HG03457 (cell line): ENCODE results near the gene TM4SF5.

Experiments
- ATAC-seq: cut with Tn5 transposase; IDR thresholded peaks from one replicate; pipeline ENCODE4 v1.9.1; 2021; ENCODE audit warnings: moderate number of reproducible peaks; ENCODE audit not compliant: unreplicated experiment

The TM4SF5 gene

DNA sequence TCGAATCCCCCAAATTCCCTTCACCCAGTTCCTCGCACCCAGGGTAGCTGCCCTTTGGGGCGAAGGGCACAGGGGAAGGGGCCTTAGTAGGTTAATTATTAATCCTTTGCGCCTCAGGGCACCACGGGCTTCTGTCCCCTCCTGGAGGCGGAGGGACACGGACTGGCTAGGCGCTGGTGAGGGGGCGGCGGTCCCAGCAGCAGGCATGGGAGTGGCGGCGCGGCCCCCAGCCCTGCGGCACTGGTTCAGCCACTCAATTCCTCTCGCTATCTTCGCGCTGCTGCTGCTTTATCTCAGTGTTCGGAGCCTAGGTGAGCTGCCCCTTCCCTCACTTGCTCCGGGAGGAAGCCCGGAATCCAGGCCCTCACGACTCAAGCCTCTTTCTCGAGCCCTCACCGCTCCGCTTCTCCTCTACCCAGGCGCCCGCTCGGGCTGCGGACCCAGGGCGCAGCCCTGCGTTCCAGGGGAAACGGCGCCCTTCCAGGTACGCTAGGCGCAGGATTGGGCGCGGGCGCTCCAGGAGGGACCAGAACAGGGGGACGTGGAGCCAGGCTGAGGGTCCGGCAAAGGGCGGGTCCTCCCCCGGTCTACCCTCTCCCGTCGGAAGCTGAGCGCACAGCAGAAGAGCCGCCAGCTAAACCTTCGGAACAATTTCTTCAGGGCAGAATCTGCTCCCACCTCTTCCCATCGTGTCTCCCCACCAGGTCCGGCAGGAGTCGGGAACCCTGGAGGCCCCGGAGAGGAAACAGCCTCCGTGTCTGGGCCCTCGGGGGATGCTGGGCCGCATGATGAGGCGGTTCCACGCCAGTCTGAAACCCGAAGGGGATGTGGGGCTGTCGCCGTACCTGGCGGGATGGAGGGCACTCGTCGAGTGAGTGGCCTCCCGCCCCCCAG, 17.4 kb downstream of the TM4SF5 start, which contains the start of gene GLTPD2:
GLTPD2 (plus strand) TSS at position 158 of the 894 bp plus-strand sequence; CDS start at position 206, 48 bp downstream.
- ATAC-seq, result peak; percentile 12

DNA sequence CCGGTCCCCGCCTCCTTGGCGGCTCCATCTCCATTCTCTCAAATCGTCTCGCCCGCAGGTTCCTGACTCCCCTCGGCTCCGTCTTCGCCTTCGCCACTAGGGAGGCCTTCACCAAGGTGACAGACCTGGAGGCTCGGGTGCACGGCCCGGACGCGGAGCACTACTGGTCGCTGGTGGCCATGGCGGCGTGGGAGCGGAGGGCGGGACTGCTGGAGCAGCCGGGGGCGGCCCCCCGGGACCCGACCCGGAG, 17.9 kb downstream of the TM4SF5 start:
- no peak for ATAC-seq

DNA sequence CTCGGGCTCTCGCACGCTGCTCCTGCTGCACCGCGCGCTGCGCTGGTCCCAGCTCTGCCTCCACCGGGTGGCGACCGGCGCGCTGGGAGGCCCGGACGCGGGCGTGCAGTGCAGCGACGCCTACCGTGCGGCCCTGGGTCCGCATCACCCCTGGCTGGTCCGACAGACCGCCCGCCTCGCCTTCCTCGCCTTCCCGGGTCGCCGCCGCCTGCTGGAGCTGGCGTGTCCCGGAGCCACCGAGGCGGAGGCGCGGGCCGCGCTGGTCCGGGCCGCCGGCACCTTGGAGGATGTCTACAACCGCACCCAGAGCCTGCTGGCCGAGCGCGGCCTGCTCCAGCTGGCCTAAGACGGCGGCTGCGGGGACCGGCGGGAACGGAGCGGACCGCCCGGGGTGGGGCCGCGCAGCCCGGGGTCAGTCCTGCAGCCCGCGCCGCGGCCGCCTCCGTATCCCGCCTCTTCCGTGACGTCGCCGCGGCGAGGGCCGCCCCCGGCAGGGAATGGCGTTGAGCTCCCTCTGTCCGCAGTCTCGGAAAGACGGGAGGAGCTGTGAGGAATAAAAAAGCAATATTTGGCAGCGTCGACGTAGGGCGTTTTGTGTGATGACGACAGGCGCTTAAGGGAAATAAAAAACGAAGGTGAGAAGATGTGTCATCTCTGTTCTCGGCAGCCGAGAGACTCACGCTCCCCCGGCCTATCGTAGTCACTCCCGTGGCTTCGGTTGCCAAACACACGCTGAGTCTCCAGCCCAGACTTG, 18.4 kb downstream of the TM4SF5 start:
- ATAC-seq, result peak; percentile 70

DNA sequence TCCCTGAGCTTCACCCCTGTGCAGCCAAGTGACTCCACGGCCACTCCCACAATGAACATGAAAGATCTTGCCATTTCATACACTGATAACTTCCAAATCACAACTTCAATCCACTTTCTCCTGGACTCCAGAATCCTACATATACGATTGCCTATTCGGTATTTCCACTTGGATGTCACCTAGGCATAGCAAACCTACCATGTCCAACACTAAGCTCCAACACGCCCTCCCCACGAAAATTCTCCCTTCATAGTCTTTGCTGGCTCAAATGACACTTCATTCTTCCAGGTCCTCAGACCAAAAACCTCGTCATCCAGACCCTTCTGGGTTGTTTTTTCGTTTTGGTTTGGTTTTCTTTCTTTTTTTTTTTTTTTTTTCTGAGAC, 19.0 kb downstream of the TM4SF5 start:
- ATAC-seq, result no peak

DNA sequence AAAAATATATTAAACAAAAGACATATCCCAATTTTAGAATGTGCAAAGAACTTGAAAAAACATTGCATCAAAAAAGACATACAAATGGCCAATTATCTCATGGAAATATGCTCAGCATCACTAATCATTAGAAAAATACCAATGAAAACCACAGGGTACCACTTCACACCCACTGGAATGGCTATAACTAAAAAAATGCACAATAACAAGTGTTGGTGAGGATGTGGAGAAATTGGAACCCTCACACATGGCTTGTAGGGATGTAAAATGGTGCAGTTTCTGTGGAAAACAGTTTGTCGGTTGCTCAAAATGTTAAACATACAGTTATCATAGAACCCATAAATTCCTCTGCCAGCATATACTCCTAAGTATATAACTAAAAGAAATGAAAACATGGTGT, 23.5 kb downstream of the TM4SF5 start:
- no peak for ATAC-seq

DNA sequence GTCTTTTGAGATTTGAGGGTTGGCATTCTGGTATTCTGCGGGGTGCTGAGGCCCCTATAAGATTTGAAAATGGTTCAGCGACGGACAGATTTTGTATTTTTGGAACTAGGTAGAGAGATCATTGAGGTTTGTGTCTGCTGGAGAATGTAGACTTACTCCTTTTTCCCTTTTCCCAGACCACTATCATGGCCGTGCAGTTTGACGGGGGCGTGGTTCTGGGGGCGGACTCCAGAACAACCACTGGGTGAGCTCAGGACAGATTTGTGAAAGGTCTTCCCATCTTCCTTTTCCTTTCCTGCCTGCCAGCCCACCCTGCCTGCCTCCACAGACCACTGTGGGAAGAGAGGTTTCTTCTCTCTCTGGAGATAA, 24.9 kb downstream of the TM4SF5 start:
- ATAC-seq, result no peak

DNA sequence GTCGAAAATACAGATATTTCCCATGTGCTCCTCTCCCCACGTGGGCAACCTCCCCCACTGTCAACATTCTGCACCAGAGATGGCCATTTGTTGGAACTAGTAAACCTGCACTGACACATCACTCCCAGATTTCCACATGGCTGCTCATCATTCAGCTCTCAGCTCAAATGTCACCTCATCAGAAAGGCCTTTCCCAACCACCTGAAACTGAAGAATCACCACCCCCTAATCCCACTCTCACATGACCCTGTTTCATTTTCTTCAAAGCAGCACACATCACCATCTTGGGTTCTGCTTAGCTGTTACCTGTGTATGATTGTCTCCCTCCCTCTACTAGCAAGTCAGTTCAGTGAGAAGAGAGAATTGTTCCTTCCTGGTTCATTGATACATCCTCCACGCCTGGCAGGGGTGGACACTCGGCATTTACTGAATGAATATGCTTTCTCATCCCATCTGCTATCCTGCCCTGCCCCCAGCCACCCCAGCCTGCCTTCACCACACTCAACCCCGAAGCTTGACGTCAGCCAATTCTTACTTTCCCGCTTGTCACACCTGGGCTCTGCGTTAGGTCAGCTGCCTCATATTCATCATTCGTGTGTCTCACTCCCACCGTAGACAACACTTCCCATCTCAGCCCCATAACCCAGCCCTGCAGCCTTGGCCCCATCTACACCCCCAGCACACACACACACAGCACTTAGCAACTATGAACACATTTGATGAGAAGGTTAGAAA, 28.9 kb downstream of the TM4SF5 start:
- ATAC-seq, result no peak

DNA sequence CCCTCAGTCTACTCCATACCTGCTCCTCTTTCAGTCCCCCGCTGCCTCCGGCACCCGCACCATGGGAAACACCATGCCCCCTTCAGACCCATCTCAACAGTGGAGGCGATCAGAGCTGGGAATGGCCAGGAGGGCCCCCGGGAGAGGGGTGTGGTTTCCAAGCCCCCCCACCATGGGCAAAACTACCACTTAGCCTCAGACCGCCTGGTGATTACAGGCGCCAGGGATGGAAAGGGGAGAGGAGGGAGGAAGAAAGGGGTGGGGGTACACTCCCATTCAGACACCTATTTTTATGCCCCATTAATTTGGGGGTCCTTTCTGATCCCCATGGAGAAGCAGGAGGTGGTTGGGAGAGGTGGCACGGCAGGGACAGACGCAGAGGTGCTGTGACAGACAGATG, 30.5 kb downstream of the TM4SF5 start, which contains the start of gene C17orf114:
C17orf114 (minus strand) TSS at position 101 of the 400 bp plus-strand sequence.
- ATAC-seq, result no peak

DNA sequence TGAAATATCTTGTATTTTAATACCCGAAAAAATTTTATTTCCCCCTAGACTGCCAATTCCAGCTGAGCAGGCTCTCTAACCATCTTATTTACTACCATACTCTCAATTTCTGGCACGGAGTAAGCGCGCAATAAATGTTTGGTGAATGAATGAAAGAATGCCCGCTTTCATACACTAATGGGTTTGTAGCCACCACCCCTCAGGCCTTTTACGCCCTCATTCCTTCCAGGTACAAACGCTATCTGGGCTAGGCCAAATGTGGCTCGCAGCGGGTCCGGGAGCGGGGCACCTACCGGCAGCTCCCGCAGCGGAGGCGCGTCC, 34.7 kb downstream of the TM4SF5 start:
- no peak for ATAC-seq

DNA sequence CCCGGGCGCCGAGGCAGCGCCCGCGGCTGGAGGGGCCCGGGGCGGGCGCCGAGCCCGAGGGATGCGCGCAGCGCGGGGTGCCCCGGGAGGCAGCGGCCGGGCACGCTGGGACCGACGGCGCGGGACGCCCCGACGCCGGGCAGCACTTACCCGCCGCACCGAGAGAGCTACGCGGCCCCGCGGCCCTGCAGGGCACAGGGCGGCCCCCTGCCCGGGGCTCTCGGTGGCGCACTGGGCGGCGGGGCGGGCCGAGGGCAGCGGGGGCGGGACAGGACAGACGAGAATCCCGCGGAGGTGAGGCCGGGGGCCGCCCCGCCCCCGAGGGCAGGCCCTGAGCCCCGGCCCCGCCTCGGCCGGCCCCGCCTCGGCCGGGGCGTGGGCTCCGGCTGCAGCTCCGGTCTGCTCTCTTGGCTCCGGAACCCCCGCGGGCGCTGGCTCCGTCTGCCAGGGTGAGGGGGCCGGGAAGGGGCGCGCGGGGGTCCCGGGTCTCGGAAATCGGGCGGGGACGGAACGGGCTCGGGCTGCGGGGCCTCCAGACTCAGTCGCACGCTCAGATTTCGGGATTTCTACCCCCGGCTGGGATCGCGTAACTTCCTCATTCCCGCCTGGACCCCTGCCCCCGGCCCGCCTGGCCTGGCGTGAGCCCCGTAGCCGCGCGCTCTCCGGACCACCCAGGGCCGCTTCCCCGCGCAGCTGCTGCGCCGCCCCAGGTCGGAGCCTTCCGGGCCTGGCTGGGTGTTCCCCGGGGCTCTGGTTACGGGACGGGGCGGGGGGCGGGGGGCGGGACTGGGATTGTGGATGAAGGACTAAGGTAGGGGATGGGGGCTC, 35.3 kb downstream of the TM4SF5 start, which contains the start of gene PLD2:
PLD2 (plus strand) TSS at position 376 of the 828 bp plus-strand sequence. CDS start 621 bp downstream, outside the sequence.
- peak; percentile 67 for ATAC-seq

DNA sequence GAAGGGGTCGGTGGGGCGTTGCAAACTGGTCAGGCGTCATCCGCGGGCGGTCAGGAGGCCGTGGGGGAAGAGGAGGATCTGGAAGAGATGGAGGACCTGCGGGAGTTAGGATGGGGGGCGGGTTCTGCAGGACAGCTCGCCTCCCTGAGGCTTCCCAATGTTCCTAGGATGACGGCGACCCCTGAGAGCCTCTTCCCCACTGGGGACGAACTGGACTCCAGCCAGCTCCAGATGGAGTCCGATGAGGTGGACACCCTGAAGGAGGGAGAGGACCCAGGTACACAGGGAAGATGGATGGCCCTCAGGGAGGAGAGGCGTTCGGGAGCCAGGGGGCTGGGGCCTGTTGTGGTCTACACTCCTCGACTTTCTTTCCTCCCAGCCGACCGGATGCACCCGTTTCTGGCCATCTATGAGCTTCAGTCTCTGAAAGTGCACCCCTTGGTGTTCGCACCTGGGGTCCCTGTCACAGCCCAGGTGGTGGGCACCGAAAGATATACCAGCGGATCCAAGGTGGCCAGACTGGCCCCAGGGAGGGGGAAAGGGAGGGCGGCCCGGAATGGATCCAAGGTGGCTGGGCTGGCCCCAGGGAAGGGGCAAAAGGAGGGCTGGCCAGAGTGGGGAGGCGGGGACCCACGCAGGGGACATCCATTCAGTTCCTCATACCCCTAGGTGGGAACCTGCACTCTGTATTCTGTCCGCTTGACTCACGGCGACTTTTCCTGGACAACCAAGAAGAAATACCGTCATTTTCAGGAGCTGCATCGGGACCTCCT, 36.1 kb downstream of the TM4SF5 start:
- ATAC-seq, result no peak

DNA sequence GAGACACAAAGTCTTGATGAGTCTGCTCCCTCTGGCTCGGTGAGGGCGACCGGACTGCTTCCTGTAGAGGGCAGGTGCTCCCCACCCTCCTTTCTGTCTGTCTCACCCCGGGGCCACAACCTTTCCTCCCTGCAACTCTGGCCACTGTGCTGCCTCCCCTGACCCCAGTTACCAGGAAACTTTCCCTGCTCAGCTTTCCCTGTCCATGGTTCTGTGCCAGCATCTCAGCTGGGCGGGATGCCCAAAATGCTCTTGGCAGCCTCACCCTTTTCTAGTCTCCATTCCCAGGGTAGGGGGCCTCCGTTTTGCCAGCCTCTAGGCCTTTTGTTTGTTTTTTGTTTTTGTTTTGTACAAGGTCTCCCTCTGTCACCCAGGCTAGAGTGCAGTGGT, 36.7 kb downstream of the TM4SF5 start:
- ATAC-seq, result no peak

DNA sequence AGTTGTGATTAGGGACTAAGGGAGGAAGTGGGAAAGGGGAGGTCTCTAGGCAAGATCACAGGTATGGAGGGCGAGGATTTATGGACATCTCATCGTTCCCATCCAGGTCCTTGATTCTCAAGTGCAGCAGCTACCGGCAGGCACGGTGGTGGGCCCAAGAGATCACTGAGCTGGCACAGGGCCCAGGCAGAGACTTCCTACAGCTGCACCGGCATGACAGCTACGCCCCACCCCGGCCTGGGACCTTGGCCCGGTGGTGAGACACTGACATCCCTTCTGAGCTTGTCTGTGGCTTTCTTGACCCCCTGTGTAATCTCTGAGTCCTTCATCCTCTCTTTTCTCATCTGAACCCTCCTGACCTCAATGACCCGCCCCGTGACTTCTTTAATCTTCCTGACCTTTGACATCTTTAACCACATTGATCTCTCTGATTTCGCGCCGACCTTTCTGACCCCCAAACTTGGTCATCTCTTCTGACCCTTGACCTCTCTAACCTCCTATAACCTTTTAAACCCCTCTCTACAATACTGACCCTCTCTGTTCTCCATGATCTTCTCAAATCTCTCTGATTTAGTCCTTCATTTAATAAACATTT, 39.1 kb downstream of the TM4SF5 start:
- no peak for ATAC-seq

DNA sequence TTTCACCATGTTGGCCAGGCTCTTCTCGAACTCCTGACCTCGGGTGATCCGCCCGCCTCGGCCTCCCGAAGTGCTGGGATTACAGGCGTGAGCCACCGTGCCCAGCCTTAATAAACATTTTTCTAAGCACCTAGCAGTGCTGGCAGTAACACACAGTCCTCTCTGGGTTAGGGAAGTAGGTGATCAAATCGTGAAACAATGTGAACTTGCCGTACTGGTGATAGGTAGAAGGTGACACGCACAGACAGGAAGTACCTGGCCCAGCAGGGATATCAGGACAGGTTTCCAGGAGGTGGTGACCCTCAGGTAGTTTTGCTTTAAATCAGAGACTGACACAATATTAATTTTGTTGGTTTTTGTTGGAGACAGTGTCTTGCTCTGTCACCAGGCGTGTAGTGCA, 39.8 kb downstream of the TM4SF5 start:
- ATAC-seq, result no peak

DNA sequence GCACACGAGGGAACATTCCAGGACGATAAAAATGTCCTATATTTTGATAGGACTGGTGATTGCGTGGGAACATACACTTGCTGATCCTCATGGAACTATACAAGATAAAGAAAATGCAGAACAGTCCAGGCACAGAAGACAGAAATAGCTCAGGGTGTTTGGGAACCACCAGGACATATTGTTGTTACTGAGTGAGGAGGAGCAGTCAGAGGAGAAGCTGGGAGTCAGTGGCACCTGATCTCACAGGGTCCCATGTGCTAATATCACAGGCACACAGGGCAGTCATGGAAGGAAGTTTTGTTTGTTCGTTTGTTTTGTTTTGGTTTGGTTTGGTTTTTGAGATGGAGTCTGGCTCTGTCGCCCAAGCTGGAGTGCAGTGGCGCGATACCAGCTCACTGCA, 41.0 kb downstream of the TM4SF5 start:
- ATAC-seq, result no peak

DNA sequence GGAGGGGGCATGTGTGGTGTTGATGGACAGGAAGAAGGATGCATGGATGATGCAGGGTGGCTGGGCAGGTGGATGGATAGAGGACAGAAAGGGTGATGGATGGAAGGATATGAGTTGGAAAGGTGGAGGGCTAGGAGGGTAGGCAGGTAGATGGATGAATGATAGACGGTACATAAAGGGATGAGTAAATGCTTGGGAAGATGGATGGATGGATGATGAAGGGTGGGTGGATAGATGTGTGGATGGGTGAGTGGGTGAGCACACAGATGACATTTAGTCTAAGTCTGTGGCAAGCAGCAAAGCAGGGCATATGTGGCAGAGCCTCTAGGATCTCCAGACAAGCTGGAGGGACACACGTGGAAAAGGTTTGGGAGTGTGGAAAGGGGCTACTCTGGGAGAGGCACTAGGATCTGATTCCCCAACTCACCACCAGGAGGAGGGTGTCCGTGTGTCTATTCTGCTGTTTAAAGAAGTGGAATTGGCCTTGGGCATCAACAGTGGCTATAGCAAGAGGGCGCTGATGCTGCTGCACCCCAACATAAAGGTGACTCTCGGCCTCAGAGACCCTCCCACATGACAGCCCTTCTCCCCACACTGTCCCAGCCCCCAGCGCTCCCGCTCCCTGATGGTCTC, 43.5 kb downstream of the TM4SF5 start:
- ATAC-seq, result no peak

DNA sequence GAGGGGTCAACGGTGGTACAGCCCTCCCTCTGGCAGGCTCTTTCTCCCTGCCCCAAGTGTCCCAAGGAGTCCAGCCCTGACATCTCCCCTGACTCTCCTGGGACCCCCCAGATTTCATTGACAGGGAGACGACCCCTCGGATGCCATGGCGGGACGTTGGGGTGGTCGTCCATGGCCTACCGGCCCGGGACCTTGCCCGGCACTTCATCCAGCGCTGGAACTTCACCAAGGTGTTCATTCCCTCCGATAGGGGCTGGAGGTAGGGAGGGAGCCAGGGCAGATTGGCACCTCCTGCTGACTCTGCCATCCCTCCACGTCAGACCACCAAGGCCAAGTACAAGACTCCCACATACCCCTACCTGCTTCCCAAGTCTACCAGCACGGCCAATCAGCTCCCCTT, 45.1 kb downstream of the TM4SF5 start:
- no peak for ATAC-seq

DNA sequence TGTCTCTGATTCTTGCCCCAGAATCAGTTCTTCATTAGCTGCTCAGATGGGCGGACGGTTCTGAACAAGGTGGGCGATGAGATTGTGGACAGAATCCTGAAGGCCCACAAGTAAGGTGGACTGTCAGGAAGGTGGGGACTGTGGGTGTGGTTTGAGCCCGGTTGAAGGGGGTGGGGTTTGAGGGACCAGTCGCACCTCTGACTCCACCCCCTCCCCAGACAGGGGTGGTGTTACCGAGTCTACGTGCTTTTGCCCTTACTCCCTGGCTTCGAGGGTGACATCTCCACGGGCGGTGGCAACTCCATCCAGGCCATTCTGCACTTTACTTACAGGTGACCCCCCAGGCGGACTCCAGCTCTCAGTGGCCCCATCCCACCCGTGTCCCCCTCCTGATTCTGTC, 46.6 kb downstream of the TM4SF5 start:
- ATAC-seq, result no peak

DNA sequence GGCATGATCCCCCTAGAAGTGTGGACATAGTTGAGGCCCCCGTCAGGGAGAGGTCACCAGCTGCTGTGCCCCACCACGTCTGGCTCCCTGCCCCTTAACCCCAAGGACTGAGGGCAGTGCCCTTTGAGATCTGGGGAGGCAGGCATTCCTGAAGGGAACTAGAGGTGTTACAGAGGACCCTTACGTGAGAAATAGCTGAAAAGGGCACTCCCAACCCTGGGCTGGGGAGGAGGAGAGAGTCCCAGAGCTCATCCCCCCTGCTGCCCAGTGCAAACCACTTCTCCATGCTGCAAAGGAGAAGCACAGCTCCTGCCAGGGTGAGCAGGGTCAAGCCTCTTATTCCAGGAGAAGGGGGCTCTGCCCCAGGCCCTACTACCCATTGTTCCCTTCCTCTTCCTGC, 51.1 kb downstream of the TM4SF5 start:
- no peak for ATAC-seq
